SK-N-SH treated with all-trans-retinoic acid at 6 μM for 48 hours (cell line): ENCODE results near the gene B3GNT9.

Source experiments
- ARNTL ChIP-seq: fragments of 450-650 bp; formaldehyde crosslinking; IDR thresholded peaks from 2 replicates; pipeline ENCODE4 v1.5.0; 2020; ENCODE audit warnings: low read depth, mild to moderate bottlenecking, moderate library complexity, borderline replicate concordance
- CSDC2 ChIP-seq: fragments of 250-450 bp; sonication (Bioruptor Pico); IDR thresholded peaks from 2 replicates; pipeline ENCODE4 v1.5.0; 2020; ENCODE audit warnings: mild to moderate bottlenecking, moderate library complexity
- GLIS3 ChIP-seq: fragments of 250-450 bp; sonication (Bioruptor Pico); IDR thresholded peaks from 2 replicates; pipeline ENCODE4 v1.5.0; 2020; ENCODE audit warnings: mild to moderate bottlenecking, moderate library complexity
- OSR1 ChIP-seq: fragments of 250-450 bp; sonication (Bioruptor Pico); IDR thresholded peaks from 2 replicates; pipeline ENCODE4 v1.8.0; 2022; ENCODE audit warnings: moderate library complexity, mild to moderate bottlenecking, inconsistent platforms
- RARB ChIP-seq: fragments of 250-450 bp; sonication (Bioruptor Pico); IDR thresholded peaks from 2 replicates; pipeline ENCODE4 v1.8.0; 2021; ENCODE audit warnings: mild to moderate bottlenecking, moderate library complexity
- SNAI2 ChIP-seq: fragments of 250-450 bp; sonication (Bioruptor Pico); IDR thresholded peaks from 2 replicates; pipeline ENCODE4 v1.5.0; 2020; ENCODE audit warnings: mild to moderate bottlenecking, moderate library complexity
- TOX ChIP-seq: fragments of 250-450 bp; sonication (Bioruptor Pico); IDR thresholded peaks from 2 replicates; pipeline ENCODE4 v1.8.0; 2021; ENCODE audit warnings: mild to moderate bottlenecking, moderate library complexity, borderline replicate concordance
- ZC3H10 ChIP-seq: fragments of 250-450 bp; sonication (Bioruptor Pico); IDR thresholded peaks from 2 replicates; pipeline ENCODE4 v1.5.1; 2021; ENCODE audit warnings: mild to moderate bottlenecking, moderate library complexity
- ZFP3 ChIP-seq: fragments of 250-450 bp; sonication (Bioruptor Pico); IDR thresholded peaks from 2 replicates; pipeline ENCODE4 v1.5.0; 2020; ENCODE audit warnings: mild to moderate bottlenecking, moderate library complexity
- ZFP30 ChIP-seq: fragments of 450-650 bp; formaldehyde crosslinking; IDR thresholded peaks from 2 replicates; pipeline ENCODE4 v1.5.0; 2022; ENCODE audit warnings: mild to moderate bottlenecking, moderate library complexity
- ZNF70 ChIP-seq: fragments of 450-650 bp; formaldehyde crosslinking; IDR thresholded peaks from 2 replicates; pipeline ENCODE4 v1.5.0; 2020; ENCODE audit warnings: mild to moderate bottlenecking, moderate library complexity
- ZNF8 ChIP-seq: fragments of 450-650 bp; formaldehyde crosslinking; IDR thresholded peaks from 2 replicates; pipeline ENCODE4 v1.5.0; 2020; ENCODE audit warnings: mild to moderate bottlenecking, moderate library complexity
- TF ChIP-seq, protein P1 (sequence below): fragments of 250-450 bp; sonication (Bioruptor Pico); IDR thresholded peaks from 2 replicates; pipeline ENCODE4 v1.8.0; 2020; ENCODE audit warnings: mild to moderate bottlenecking, moderate library complexity, borderline replicate concordance
- TF ChIP-seq, protein P2 (sequence below): fragments of 250-450 bp; sonication (Bioruptor Pico); IDR thresholded peaks from 2 replicates; pipeline ENCODE4 v1.5.1; 2020; ENCODE audit warnings: low read depth, mild to moderate bottlenecking, moderate library complexity

DNA sequence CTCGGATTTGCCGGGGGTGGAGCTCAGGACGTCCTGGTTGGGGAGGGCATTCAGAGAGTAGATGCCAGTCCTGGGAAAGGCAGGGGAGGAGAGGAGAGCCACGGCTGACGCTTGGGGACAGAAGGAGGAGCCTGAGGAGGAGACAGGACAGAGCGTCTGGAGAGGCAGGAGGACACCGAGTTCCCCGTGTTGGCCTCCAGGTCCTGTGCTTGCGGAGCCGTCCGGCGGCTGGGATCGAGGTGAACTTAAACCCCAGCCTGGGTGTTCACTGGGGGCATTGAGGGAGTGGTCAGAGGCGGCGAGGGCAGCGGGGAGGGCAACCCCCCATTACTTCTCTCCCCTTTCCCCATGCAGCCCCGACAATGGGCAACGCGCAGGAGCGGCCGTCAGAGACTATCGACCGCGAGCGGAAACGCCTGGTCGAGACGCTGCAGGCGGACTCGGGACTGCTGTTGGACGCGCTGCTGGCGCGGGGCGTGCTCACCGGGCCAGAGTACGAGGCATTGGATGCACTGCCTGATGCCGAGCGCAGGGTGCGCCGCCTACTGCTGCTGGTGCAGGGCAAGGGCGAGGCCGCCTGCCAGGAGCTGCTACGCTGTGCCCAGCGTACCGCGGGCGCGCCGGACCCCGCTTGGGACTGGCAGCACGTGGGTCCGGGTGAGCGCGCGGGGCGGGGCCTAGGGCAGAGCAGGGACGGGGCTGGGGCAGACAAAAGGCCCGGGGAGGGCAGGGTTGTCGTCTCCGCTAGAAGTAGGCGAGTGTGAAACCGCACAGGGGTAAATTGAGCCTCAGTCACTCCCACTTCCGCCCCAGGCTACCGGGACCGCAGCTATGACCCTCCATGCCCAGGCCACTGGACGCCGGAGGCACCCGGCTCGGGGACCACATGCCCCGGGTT is 23.3 kb upstream of the B3GNT9 start:
- no peak for TF ChIP-seq TOX (CRISPR knock-in tag)
- TF ChIP-seq, protein P1, sequence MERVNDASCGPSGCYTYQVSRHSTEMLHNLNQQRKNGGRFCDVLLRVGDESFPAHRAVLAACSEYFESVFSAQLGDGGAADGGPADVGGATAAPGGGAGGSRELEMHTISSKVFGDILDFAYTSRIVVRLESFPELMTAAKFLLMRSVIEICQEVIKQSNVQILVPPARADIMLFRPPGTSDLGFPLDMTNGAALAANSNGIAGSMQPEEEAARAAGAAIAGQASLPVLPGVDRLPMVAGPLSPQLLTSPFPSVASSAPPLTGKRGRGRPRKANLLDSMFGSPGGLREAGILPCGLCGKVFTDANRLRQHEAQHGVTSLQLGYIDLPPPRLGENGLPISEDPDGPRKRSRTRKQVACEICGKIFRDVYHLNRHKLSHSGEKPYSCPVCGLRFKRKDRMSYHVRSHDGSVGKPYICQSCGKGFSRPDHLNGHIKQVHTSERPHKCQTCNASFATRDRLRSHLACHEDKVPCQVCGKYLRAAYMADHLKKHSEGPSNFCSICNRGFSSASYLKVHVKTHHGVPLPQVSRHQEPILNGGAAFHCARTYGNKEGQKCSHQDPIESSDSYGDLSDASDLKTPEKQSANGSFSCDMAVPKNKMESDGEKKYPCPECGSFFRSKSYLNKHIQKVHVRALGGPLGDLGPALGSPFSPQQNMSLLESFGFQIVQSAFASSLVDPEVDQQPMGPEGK (CRISPR knock-in tag) = no peak
- no peak for TF ChIP-seq GLIS3
- TF ChIP-seq SNAI2 (CRISPR knock-in tag) = no peak
- TF ChIP-seq ZFP30 (CRISPR knock-in tag) = no peak
- no peak for TF ChIP-seq RARB
- TF ChIP-seq ARNTL (CRISPR knock-in tag) = no peak
- no peak for TF ChIP-seq OSR1 (CRISPR knock-in tag)
- TF ChIP-seq, protein P2, sequence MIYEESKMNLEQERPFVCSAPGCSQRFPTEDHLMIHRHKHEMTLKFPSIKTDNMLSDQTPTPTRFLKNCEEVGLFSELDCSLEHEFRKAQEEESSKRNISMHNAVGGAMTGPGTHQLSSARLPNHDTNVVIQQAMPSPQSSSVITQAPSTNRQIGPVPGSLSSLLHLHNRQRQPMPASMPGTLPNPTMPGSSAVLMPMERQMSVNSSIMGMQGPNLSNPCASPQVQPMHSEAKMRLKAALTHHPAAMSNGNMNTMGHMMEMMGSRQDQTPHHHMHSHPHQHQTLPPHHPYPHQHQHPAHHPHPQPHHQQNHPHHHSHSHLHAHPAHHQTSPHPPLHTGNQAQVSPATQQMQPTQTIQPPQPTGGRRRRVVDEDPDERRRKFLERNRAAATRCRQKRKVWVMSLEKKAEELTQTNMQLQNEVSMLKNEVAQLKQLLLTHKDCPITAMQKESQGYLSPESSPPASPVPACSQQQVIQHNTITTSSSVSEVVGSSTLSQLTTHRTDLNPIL = no peak
- TF ChIP-seq ZNF8 = no peak
- TF ChIP-seq ZNF70 (CRISPR knock-in tag) = no peak
- TF ChIP-seq CSDC2 (CRISPR knock-in tag) = no peak
- TF ChIP-seq ZFP3 = no peak
- no peak for TF ChIP-seq ZC3H10
